HG03064 (cell line): ENCODE measurements around the gene MPHOSPH8.

Experiments
- ATAC-seq: cut with Tn5 transposase; IDR thresholded peaks from one replicate; pipeline ENCODE4 v1.9.1; 2021; ENCODE audit warnings: low read depth; ENCODE audit not compliant: unreplicated experiment

The MPHOSPH8 gene, protein sequence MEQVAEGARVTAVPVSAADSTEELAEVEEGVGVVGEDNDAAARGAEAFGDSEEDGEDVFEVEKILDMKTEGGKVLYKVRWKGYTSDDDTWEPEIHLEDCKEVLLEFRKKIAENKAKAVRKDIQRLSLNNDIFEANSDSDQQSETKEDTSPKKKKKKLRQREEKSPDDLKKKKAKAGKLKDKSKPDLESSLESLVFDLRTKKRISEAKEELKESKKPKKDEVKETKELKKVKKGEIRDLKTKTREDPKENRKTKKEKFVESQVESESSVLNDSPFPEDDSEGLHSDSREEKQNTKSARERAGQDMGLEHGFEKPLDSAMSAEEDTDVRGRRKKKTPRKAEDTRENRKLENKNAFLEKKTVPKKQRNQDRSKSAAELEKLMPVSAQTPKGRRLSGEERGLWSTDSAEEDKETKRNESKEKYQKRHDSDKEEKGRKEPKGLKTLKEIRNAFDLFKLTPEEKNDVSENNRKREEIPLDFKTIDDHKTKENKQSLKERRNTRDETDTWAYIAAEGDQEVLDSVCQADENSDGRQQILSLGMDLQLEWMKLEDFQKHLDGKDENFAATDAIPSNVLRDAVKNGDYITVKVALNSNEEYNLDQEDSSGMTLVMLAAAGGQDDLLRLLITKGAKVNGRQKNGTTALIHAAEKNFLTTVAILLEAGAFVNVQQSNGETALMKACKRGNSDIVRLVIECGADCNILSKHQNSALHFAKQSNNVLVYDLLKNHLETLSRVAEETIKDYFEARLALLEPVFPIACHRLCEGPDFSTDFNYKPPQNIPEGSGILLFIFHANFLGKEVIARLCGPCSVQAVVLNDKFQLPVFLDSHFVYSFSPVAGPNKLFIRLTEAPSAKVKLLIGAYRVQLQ

GRCh38 chr13:19633479-19634255 is at the start of gene MPHOSPH8:
Gene MPHOSPH8 (plus strand): TSS chr13:19633659. CDS start chr13:19633749, 90 bp downstream.
- peak; percentile 98 for ATAC-seq

- peak; percentile 77 for ATAC-seq
These were observed 46.4 kb upstream of the MPHOSPH8 start for GRCh38 chr13:19586904-19587634.

DNA sequence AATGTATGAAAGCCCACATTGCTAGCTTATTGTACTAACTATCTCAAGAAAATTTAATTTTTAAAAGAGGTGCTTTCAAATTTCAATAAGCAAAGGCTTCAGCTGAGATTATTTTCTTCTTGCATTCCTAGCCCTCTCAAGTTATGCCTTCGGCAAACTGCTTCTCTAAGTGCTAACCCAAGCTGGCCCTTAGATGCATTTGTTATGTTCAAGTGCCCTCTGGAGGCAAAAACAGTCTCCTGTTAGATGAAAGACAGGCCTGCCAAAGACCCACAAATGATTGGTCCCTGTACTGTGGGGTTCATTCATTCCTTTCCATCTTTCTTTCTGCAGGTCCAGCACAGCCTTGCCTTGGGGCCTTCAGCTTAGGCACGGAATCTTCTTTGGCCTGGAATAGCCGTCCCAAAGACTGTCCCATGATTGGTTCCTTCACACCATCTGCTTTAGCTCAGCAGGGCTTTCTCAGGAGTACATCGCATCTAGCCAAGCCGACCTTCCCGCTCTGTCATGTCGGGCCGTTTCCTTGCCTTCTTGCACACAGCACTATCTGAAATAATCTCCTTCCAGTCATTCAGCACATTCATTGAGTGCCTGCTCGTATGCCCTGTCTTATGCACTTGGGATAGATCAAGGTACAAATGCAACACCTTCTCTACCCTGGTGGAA is 45.7 kb upstream of the MPHOSPH8 start:
- ATAC-seq, result peak; percentile 73

- ATAC-seq, result no peak
These were observed 44.1 kb upstream of the MPHOSPH8 start for GRCh38 chr13:19589312-19589711.

- no peak for ATAC-seq
These were observed 43.0 kb upstream of the MPHOSPH8 start for GRCh38 chr13:19590423-19590822.

DNA sequence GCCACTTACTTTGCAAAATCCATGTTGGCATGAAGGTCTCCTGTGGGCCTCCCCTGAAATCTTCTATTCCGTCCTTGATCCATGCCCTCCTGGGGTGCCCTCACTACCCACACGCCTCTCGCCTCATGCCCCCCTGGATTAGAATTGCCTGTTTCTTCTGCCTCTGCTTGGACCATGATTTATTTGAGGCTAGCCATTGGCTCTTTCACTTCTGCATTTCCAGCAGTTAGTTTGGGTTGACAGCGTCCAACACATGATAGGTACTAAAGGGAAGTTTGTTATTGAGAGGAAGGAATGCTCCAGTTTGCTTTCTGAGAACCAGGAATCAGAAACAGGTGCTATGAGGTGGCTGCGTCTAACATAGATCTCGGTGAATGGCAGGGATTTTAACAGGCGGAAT is 41.6 kb upstream of the MPHOSPH8 start:
- ATAC-seq, result no peak

GRCh38 chr13:19592657-19593180 is 40.7 kb upstream of the MPHOSPH8 start:
- ATAC-seq, result no peak

DNA sequence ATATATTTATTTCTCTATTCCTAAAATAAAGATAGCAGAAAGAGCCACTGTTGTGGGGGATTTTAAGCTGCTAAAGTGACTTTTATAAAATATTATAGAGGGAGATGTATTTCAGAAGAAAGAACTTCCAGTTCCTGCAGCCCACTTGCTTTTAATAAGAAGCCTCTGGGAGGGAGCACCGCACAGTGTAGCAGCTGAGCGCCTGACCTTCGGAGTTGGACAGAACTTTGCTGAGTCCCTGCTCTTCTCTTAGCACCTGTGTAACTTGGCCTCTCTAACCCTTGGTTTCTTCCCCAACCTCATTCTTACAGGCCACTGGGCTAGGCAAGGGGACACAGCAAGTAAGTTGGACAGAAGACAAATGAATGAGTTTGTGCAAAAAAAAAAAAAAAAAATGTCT is 37.4 kb upstream of the MPHOSPH8 start:
- no peak for ATAC-seq

DNA sequence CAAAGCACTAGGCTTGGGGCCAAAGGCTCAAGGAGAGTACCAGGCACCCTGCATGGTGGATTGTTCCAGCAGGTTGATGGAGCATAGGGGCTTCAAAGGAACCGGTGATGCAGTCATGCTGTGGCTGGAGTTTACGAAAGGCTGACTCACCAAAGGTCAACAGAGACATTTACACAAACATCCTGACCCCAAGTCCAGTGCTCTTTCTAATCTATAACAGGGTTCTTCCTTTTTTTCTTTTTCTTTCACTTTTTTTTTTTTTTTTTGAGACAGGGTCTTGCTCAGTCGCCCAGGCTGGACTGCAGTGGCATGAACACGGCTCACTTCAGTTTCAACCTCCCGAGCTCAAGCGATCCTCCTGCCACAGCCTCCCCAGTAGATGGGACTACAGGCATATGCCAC is 36.5 kb upstream of the MPHOSPH8 start:
- ATAC-seq, result no peak

DNA sequence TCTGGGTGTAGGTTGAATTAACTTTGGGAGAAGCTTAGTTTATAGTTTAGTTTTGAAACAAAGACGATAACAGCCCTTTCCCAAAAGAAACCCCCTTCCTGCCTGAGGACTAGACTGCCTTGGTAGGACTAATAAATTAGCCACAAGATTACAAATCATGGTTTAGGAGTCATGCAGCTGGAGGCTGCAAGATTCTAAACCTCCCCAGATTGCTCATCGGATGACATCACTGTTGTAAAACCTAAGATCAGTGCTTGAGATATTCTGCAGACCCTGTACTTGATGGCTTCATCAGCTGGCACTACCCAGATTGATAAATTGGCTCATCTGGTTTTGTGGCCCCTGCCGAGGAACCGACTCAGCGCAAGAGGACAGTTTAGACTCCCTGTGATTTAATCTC is 35.9 kb upstream of the MPHOSPH8 start:
- no peak for ATAC-seq

DNA sequence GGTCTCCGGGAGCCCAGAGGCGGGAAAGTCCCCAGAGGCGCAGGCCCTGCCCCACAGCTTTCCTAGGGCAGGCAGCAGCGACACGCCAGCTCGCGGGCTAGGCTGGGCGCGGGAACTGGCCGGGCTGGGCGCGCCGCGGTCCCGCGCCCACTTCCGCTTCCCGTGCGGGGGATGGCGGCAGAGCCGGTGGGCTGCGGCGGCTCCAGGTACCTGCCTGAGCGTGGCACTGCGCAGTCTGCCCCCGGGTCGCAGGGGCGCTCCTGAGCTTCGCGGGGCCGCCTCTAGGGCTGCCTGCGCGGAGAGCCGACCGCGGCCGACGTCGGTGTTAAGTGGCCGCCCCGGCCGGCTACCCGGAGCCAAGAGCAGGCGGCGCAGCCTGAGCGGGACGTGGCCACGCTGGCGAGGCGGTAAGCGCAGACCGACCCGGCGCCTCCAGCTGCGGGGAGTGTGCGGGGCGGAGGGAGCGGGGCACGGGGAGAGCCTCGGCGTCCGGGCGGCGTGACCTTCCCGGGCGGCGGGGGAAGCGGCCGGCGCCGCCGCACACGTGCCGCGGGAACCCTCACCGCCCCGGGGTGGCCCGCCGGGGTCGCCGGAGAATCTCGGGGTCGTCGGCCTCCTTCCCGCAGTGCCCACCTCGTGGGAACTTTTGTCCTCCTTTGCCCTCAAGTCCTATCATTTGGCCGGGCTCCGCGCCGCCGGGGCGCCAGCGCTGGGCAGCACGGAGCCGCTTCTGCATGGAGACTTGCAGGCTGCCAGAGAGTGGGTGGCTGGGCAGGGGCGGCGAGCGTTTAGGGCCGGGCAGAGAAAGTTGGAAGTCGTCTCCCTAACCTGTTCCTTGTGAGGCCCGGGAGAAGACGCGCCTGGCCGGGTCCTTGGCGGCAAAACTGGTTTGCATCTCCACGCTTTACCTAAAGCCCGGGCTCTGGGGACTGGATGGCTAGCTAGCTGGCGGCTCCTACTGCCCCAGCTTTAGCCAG is 31.4 kb upstream of the MPHOSPH8 start:
- peak; percentile 79 for ATAC-seq

DNA sequence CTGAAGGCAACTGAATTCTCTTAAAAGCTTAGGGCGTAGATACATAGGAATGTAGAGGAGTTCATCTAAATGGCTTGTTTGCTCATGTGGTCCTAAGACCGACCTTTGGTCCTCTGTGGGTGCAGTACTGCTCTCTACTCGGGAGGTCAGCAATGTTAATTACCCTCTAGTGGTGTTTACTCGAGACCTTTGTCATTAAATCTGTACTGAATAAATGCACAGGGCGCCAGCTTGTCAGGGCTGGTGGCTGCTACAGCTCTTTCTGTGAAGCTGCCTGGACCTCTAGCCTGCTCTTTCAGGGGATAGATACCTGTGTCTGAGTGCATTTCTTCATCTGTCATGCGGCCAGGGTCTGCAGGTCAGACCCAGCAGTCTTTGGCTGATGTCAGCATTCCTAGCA is 29.2 kb upstream of the MPHOSPH8 start:
- ATAC-seq, result no peak

DNA sequence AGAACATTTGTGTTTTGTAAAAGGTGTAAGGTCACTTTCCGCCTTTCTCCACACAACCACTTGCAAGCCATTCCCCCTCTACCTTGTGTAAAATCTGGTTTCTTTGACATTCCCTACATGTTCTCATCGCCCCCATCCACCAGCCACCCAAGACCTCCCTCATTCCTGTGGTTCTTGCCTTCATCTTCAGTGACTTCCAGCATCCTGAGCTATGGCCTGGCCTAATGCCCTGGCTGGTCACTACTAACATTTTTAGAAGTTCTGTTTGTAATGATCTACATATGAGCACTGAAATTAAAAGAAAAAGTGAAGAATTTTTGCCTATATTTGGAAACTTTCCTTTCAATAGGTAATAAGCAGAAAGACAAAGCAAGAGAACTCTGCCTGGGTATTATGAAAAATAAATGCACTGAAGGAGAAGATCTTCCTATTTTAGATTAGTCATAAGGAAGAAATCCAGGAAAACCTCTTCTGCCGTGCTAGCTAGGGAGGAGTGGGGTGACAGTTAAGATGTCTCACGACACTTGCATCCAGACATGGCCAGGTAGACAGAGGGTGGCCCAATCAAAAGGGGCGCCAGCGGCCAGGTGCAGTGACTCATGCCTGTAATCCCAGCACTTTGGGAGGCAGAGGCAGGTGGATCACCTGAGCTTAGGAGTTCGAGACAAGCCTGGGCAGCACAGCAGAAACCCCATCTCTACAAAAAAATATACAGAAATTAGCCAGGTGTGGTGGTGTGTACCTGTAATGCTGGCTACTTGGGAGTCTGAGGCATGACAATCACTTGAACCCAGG is 28.1 kb upstream of the MPHOSPH8 start:
- no peak for ATAC-seq

GRCh38 chr13:19606152-19606551 is 27.3 kb upstream of the MPHOSPH8 start:
- ATAC-seq, result no peak

DNA sequence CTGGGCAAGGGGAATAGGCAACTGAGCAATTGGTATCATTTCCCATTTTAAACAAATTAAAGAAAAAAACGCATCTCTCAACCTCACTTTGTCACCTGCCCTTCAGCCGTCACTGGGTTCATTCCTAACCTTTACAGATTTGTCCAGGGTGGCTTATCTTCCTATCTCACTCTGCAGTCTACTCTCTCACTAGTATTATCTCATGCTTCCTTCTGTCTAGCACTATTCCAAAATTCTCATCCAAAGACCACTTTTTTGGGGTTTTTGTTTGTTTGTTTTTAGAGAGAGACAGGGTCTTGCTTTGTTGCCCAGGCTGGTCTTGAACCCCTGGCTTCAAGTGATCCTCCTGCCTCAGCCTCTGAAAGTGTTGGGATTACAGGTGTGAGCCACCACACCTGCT is 26.7 kb upstream of the MPHOSPH8 start:
- no peak for ATAC-seq

DNA sequence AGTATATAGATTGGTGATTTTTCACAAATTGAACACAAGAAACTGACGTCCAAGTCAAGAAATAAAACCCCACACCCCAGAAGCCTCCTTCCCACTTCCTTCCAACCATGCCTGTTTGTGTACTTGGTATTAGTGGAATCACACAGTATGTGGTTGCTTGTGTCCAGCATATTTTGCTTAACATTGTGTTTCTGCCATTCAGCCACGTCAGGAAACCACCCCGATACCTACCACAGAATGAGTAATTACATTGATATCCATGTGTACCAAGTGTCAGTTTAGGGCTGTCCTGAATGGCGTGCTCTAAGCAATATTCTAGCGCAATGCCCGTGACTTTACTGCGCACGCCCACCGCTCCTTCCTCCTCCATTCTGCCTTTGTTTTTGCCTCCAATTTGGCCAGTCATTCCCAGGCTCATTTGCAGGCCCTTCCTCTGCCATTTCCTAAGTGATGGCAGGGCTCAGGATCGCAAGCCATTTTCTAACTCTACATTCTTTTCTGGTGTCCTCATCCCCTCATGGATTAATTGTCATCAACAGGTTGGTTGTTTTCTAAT is 25.9 kb upstream of the MPHOSPH8 start:
- ATAC-seq, result no peak

GRCh38 chr13:19618977-19619376 is 14.5 kb upstream of the MPHOSPH8 start:
- ATAC-seq, result no peak
